HepG2 (cell line): ENCODE data around the gene VPS29. TPM values are rescaled to one million over a fixed set of nuclear protein-coding genes. Genes with fewer than 3 reads are reported as not detected.

ENCODE experiments used
- ATAC-seq: fragments of 200-7000 bp; cut with Tn5 transposase; 3 replicates; pipeline ENCODE4 v1.9.1; 2020; ENCODE audit warnings: mild to moderate bottlenecking, moderate library complexity
- BruUV-seq: library from RNA; stranded (reverse); fragments of 400-500 nt; replicated peaks from 2 replicates; lab custom pipeline; 2021; lab: Mats Ljungman, UMichigan
- CTCF ChIA-PET: fragments of 300-600 bp; formaldehyde crosslinking; extraction: SDS; loops from one replicate; lab custom pipeline; 2021; ENCODE audit warnings: low total read pairs, inconsistent platforms, low intra/inter-chr PET ratio; lab: Yijun Ruan, JAX
- POLR2A ChIA-PET: fragments of 350-600 bp; sonication (Branson Sonifier 250); formaldehyde crosslinking; loops from one replicate; lab custom pipeline; 2020; ENCODE audit warnings: antibody characterized with exemption, inconsistent platforms; lab: Yijun Ruan, JAX
- DNase-seq: peaks from one replicate; pipeline ENCODE4 v3.0.0-alpha.2; 2015; ENCODE audit warnings: low spot score
- FAIRE-seq: peaks from 3 replicates; lab custom pipeline; 2011; peaks lifted over from hg19 to GRCh38; lab: Jason Lieb, UNC
- H2AFZ ChIP-seq: one replicate; pipeline ENCODE4 v1.6.1; 2011; ENCODE audit warnings: low read length, inconsistent platforms
- H3K27ac ChIP-seq: fragments of 300-600 bp; 3 replicates; pipeline ENCODE4 v1.8.0; 2011; ENCODE audit warnings: mixed run types, mild to moderate bottlenecking, mixed read lengths, low read length, inconsistent platforms; ENCODE audit not compliant: insufficient read depth; ENCODE audit errors: extremely low read length
- H3K27me3 ChIP-seq, 2 experiments: fragments of 200-600 bp in 1 of 2; 2 replicates in 1 of 2; 3 replicates in 1 of 2; pipeline versions ENCODE4 v1.6.0 to v1.8.0; 2011; ENCODE audit warnings: low read length in 2 of 2, mild to moderate bottlenecking in 2 of 2, moderate library complexity in 2 of 2, inconsistent platforms in 1 of 2; ENCODE audit not compliant: insufficient read depth in 2 of 2, control insufficient read depth in 1 of 2
- H3K36me3 ChIP-seq, 2 experiments: fragments of 200-600 bp in 1 of 2; replicated peaks in 1 of 2; 2 replicates in 1 of 2; 3 replicates in 1 of 2; pipeline versions ENCODE4 v1.5.1 to v1.8.0; 2011; ENCODE audit warnings: low read length in 2 of 2, inconsistent platforms in 1 of 2; ENCODE audit not compliant: insufficient read depth in 2 of 2, control insufficient read depth in 1 of 2
- H3K4me1 ChIP-seq: 2 replicates; pipeline ENCODE4 v1.5.1; 2012; ENCODE audit warnings: low read length, inconsistent platforms; ENCODE audit not compliant: insufficient read depth
- H3K4me2 ChIP-seq: 2 replicates; pipeline ENCODE4 v1.6.0; 2011; ENCODE audit warnings: low read depth, low read length, inconsistent platforms
- H3K4me3 ChIP-seq, 3 experiments: fragments of 200-600 bp in 1 of 3; sonication (generic), shearing (Covaris generic) in 1 of 3; replicated peaks in 1 of 3; 2 replicates each; pipeline ENCODE4 v1.5.1; 2011 to 2016; ENCODE audit warnings: low read length in 3 of 3, inconsistent platforms in 2 of 3, low read depth in 2 of 3, mild to moderate bottlenecking in 2 of 3, control low read depth in 1 of 3, mixed read lengths in 1 of 3; ENCODE audit not compliant: insufficient read depth in 1 of 3
- H3K79me2 ChIP-seq: one replicate; pipeline ENCODE4 v1.6.1; 2011; ENCODE audit warnings: low read length, inconsistent platforms; ENCODE audit not compliant: insufficient read depth
- H3K9ac ChIP-seq: 2 replicates; pipeline ENCODE4 v1.6.0; 2011; ENCODE audit warnings: mild to moderate bottlenecking, low read depth, low read length, inconsistent platforms; ENCODE audit not compliant: insufficient read depth
- H3K9me3 ChIP-seq: 2 replicates; pipeline ENCODE4 v1.5.1; 2012; ENCODE audit warnings: mild to moderate bottlenecking, low read length
- H4K20me1 ChIP-seq: 2 replicates; pipeline ENCODE4 v1.6.0; 2011; ENCODE audit warnings: inconsistent platforms, mild to moderate bottlenecking, low read length, moderate library complexity; ENCODE audit not compliant: insufficient read depth
- CBX2 ChIP-seq, 2 experiments: fragments of 200-600 bp in 1 of 2; sonication (generic); formaldehyde crosslinking in 1 of 2; IDR thresholded peaks; 2 replicates each; pipeline versions ENCODE4 v1.7.0 to v1.8.1; 2018 to 2022; ENCODE audit warnings: low read depth in 2 of 2, low read length in 1 of 2, mild to moderate bottlenecking in 1 of 2, missing genetic modification reagents in 1 of 2
- ETV5 ChIP-seq: IDR thresholded peaks from 2 replicates; pipeline ENCODE4 v1.6.1; 2018; ENCODE audit warnings: missing biosample characterization, missing genetic modification reagents, inconsistent platforms, borderline replicate concordance
- HIVEP1 ChIP-seq: sonication (generic); formaldehyde crosslinking; IDR thresholded peaks from 2 replicates; pipeline ENCODE4 v1.4.0; 2020; ENCODE audit warnings: mild to moderate bottlenecking, missing genetic modification reagents
- HOXD1 ChIP-seq: sonication (generic); formaldehyde crosslinking; IDR thresholded peaks from 2 replicates; pipeline ENCODE4 v1.5.0; 2020; ENCODE audit warnings: missing genetic modification reagents
- JUN ChIP-seq: sonication (generic); formaldehyde crosslinking; IDR thresholded peaks from 2 replicates; pipeline ENCODE4 v1.4.0; 2020; ENCODE audit warnings: mild to moderate bottlenecking, missing genetic modification reagents
- KDM2A ChIP-seq: sonication (generic); formaldehyde crosslinking; IDR thresholded peaks from 2 replicates; pipeline ENCODE4 v1.4.0; 2020; ENCODE audit warnings: low read depth, missing genetic modification reagents, borderline replicate concordance
- KDM3A ChIP-seq: IDR thresholded peaks from 2 replicates; pipeline ENCODE4 v1.6.1; 2018; ENCODE audit warnings: low read depth, missing compliant biosample characterization
- MBNL3 ChIP-seq: fragments of 250-450 bp; sonication (Bioruptor Pico); conservative IDR thresholded peaks from 2 replicates; pipeline ENCODE4 v1.8.0; 2022; ENCODE audit warnings: mild to moderate bottlenecking, inconsistent platforms
- MXI1 ChIP-seq: IDR thresholded peaks from 3 replicates; pipeline ENCODE4 v1.6.1; 2012; ENCODE audit warnings: low read depth, low read length, inconsistent platforms, borderline replicate concordance
- TEF ChIP-seq: sonication (generic); formaldehyde crosslinking; IDR thresholded peaks from 2 replicates; pipeline ENCODE4 v1.5.0; 2020; ENCODE audit warnings: missing genetic modification reagents
- TGIF2 ChIP-seq: IDR thresholded peaks from 2 replicates; pipeline ENCODE4 v1.6.1; 2016; ENCODE audit warnings: control low read depth, missing compliant biosample characterization
- YY1 ChIP-seq: IDR thresholded peaks from 2 replicates; pipeline ENCODE4 v1.6.1; 2011; ENCODE audit warnings: low read length, low read depth, moderate library complexity, mild to moderate bottlenecking; ENCODE audit not compliant: insufficient read depth, insufficient replicate concordance
- ZNF367 ChIP-seq: sonication (generic); formaldehyde crosslinking; IDR thresholded peaks from 2 replicates; pipeline ENCODE4 v1.4.0; 2020; ENCODE audit warnings: missing genetic modification reagents, borderline replicate concordance
- WGBS: methylation state at CpG from one replicate; pipeline ENCODE4 v1.1.6; 2017; ENCODE audit warnings: low lambda C conversion rate; 5-methylcytosine and 5-hydroxymethylcytosine counted together
- in situ Hi-C: cut with HindIII; loops from 2 replicates; pipeline ENCODE4 v1.10.0; 2017; ENCODE audit warnings: low pct_unique_long_range_greater_than_20kb; ENCODE audit not compliant: extremely low pct_ligation_motif_present
- intact Hi-C: fragments of 100-400 bp; cut with micrococcal nuclease; formaldehyde crosslinking; loops from one replicate; pipeline ENCODE4 v1.10.0; 2022; ENCODE audit not compliant: unreplicated experiment
- polyA plus RNA-seq, 8 experiments: library from polyadenylated mRNA; depleted of rRNA in 3 of 8; stranded (reverse) in 7 of 8; unstranded in 1 of 8; fragments of >200 nt; fragmentation: Illumina TruSeq in 4 of 8; extraction: Trizol in 4 of 8; gene quantifications; 2 replicates each; pipeline versions ENCODE4 v1.2.1 to v1.2.3, GENCODE V29; 2011 to 2016; ENCODE audit warnings: low read depth in 4 of 8, missing spikeins in 1 of 8, mixed read lengths in 1 of 8; ENCODE audit not compliant: insufficient read depth in 1 of 8
- total RNA-seq, 5 experiments: library from RNA; depleted of rRNA; stranded (reverse); fragments of >200 nt; fragmentation: Illumina TruSeq; extraction: Trizol; gene quantifications; 2 replicates each; pipeline ENCODE4 v1.2.3, GENCODE V29; 2016; ENCODE audit warnings: low read depth in 1 of 5
- TF ChIP-seq, protein P1 (sequence below): sonication (generic); formaldehyde crosslinking; IDR thresholded peaks from 2 replicates; pipeline ENCODE4 v1.9.0; 2021; ENCODE audit warnings: missing genetic modification reagents, borderline replicate concordance

VPS29 gene
- total and polyA plus RNA-seq, 2 of the 13 experiments (the other 11 are each of a cell fraction or from before 2014, with no cell fraction given): 107 to 114 TPM

- no peak for FAIRE-seq
- POLR2A ChIA-PET: no interaction called here
Measured at GRCh38 chr12:110537605-110538409, 35.9 kb upstream of the VPS29 start.

DNA sequence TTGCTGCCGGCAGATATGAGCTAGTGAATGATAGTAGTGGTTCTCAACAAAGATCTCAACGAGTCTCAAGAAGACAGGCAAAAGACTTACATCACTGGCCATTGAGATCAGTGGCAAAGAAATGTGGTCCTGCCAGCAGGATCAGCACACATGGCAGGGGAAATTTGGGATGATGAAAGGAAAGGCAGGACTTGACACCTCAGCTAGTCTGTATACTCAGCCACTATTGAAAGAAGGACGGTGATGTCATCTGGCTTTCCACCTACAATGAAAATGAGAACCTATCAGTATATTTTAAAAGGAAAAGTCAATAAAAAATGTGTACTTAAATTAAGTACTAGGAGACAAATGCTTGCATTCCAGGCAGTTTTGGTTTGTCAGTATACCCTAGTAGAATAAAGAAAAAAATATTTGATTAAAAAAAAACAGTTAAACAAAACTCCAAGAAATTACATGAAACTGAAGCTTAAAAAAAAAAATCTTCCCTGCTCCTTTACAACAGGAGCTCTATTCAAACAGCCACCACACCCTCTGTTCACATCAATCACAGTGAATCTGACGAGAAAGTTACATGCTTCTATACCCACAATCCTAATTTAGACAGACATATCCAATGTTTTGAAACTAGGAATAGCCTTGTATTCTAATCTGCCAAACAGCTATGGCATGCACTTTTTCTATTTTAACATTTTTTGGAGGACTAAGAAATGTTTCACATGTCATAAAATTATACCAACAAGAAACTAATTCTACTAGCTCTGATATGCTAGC is 35.1 kb upstream of the VPS29 start:
- no peak for ATAC-seq
- no peak for DNase-seq
- Histone ChIP-seq H3K27me3 (no peaks in the 10 kb centered on the region), H3K4me1 (peaks cover 14% of the 10 kb centered on the region), H3K36me3 (peaks cover 11 to 47% of the 10 kb centered on the region in 2 experiments), H3K9me3 (no peaks in the 10 kb centered on the region), H3K27ac (no peak overlapping the region), H3K4me2 (no peak overlapping the region), H3K4me3 (no peak overlapping the region), H4K20me1 (no peaks in the 10 kb centered on the region), H2AFZ (no peak overlapping the region), H3K79me2 (no peaks in the 10 kb centered on the region), H3K9ac (no peak overlapping the region)
- in situ Hi-C loops: no loop called here
- no TSS peak for BruUV-seq
- no peak for FAIRE-seq
- POLR2A ChIA-PET: no interaction called here
- CTCF ChIA-PET: no interaction called here
- intact Hi-C loops: no loop called here
- 96% methylated on average over 4 of the region's 4 CpGs for WGBS
- TF ChIP-seq, protein P1, sequence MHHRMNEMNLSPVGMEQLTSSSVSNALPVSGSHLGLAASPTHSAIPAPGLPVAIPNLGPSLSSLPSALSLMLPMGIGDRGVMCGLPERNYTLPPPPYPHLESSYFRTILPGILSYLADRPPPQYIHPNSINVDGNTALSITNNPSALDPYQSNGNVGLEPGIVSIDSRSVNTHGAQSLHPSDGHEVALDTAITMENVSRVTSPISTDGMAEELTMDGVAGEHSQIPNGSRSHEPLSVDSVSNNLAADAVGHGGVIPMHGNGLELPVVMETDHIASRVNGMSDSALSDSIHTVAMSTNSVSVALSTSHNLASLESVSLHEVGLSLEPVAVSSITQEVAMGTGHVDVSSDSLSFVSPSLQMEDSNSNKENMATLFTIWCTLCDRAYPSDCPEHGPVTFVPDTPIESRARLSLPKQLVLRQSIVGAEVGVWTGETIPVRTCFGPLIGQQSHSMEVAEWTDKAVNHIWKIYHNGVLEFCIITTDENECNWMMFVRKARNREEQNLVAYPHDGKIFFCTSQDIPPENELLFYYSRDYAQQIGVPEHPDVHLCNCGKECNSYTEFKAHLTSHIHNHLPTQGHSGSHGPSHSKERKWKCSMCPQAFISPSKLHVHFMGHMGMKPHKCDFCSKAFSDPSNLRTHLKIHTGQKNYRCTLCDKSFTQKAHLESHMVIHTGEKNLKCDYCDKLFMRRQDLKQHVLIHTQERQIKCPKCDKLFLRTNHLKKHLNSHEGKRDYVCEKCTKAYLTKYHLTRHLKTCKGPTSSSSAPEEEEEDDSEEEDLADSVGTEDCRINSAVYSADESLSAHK (CRISPR knock-in tag): no peak
- TF ChIP-seq JUN (CRISPR knock-in tag) (no peak), CBX2 (IDR thresholded peaks at IDR 0.05; ENCODE audit: low read depth, low read length) (no peak), CBX2 (CRISPR knock-in tag; IDR thresholded peaks at IDR 0.05; ENCODE audit: low read depth) (no peak), HIVEP1 (CRISPR knock-in tag) (no peak), YY1 (no peak), TEF (CRISPR knock-in tag) (no peak), ETV5 (CRISPR knock-in tag) (no peak), KDM2A (CRISPR knock-in tag) (no peak), KDM3A (CRISPR knock-in tag) (no peak), HOXD1 (CRISPR knock-in tag) (no peak)

More at GRCh38 chr12:110537605-110538409, 35.9 kb upstream of the VPS29 start:
- in situ Hi-C loops: no loop called here
- no peaks in the 10 kb centered on the region for H3K9me3 ChIP-seq
- ATAC-seq (no peak), DNase-seq (no peak)
- no peak overlapping the region for H2AFZ ChIP-seq
- no peaks in the 10 kb centered on the region for H3K79me2 ChIP-seq
- intact Hi-C loops: no loop called here
- CTCF ChIA-PET: no interaction called here
- no peak overlapping the region for H3K4me3 ChIP-seq
- 95% methylated on average over 9 of the region's 9 CpGs for WGBS
- H3K4me2 ChIP-seq: no peak overlapping the region
- no peak overlapping the region for H3K27ac ChIP-seq
- TF ChIP-seq MXI1 (no peak), TGIF2 (no peak), MBNL3 (CRISPR knock-in tag) (no peak), ZNF367 (CRISPR knock-in tag) (no peak)
- H3K9ac ChIP-seq: no peak overlapping the region
- H3K4me1 ChIP-seq: peaks cover 14% of the 10 kb centered on the region
- no peaks in the 10 kb centered on the region for H4K20me1 ChIP-seq
- no peaks in the 10 kb centered on the region for H3K27me3 ChIP-seq
- no TSS peak for BruUV-seq
- peaks cover 11 to 51% of the 10 kb centered on the region in 2 experiments for H3K36me3 ChIP-seq
